HepG2 (cell line): ENCODE measurements around the gene STAT4. TPM values are rescaled to one million over a fixed set of nuclear protein-coding genes. Genes with fewer than 3 reads are reported as not detected.
A peak's percentile ranks its signal among the peaks of the same experiment; 100 is the strongest.

ENCODE experiments used
- AKAP8 ChIP-seq: sonication (generic); formaldehyde crosslinking; IDR thresholded peaks from 2 replicates; pipeline ENCODE4 v1.5.1; 2020; ENCODE audit warnings: mild to moderate bottlenecking, missing genetic modification reagents
- AKNA ChIP-seq: sonication (generic); formaldehyde crosslinking; IDR thresholded peaks from 2 replicates; pipeline ENCODE4 v1.4.0; 2020; ENCODE audit warnings: missing genetic modification reagents, borderline replicate concordance
- ARNT2 ChIP-seq: sonication (generic); formaldehyde crosslinking; IDR thresholded peaks from 2 replicates; pipeline ENCODE4 v1.8.0; 2022; ENCODE audit warnings: mild to moderate bottlenecking, low read depth, missing genetic modification reagents, moderate library complexity
- MED13 ChIP-seq: sonication (generic); formaldehyde crosslinking; IDR thresholded peaks from 2 replicates; pipeline ENCODE4 v1.5.0; 2020; ENCODE audit warnings: missing genetic modification reagents
- NFKBIZ ChIP-seq: IDR thresholded peaks from 2 replicates; pipeline ENCODE4 v1.6.1; 2018; ENCODE audit warnings: missing genetic modification reagents, missing compliant biosample characterization
- SAP130 ChIP-seq: IDR thresholded peaks from 2 replicates; pipeline ENCODE4 v1.6.1; 2016; ENCODE audit warnings: low read depth
- SIN3B ChIP-seq: fragments of 150-350 bp; IDR thresholded peaks from 2 replicates; pipeline ENCODE4 v1.6.1; 2014; ENCODE audit warnings: low read length
- SNAI1 ChIP-seq: sonication (generic); formaldehyde crosslinking; IDR thresholded peaks from 2 replicates; pipeline ENCODE4 v1.5.0; 2020; ENCODE audit warnings: mild to moderate bottlenecking, missing genetic modification reagents, borderline replicate concordance
- SOX13 ChIP-seq, 3 experiments: fragments of 450-650 bp in 1 of 3; sonication (generic) in 1 of 3; formaldehyde crosslinking in 1 of 3; IDR thresholded peaks in 2 of 3; conservative IDR thresholded peaks in 1 of 3; 2 replicates each; pipeline versions ENCODE4 v1.5.0 to v1.6.1; 2016 to 2020; ENCODE audit warnings: antibody characterized with exemption in 1 of 3, mild to moderate bottlenecking in 1 of 3, missing compliant biosample characterization in 1 of 3, missing genetic modification reagents in 1 of 3, moderate library complexity in 1 of 3
- YEATS2 ChIP-seq: sonication (generic); formaldehyde crosslinking; IDR thresholded peaks from 2 replicates; pipeline ENCODE4 v1.4.0; 2020; ENCODE audit warnings: missing genetic modification reagents, borderline replicate concordance
- ZNF556 ChIP-seq: sonication (generic); formaldehyde crosslinking; IDR thresholded peaks from 2 replicates; pipeline ENCODE4 v1.4.0; 2020; ENCODE audit warnings: mild to moderate bottlenecking, missing genetic modification reagents, borderline replicate concordance
- ZNF788 ChIP-seq: sonication (generic); formaldehyde crosslinking; IDR thresholded peaks from 2 replicates; pipeline ENCODE4 v1.5.0; 2020; ENCODE audit warnings: mild to moderate bottlenecking, missing genetic modification reagents, borderline replicate concordance
- polyA plus RNA-seq, 8 experiments: library from polyadenylated mRNA; depleted of rRNA in 3 of 8; stranded (reverse) in 7 of 8; unstranded in 1 of 8; fragments of >200 nt; fragmentation: Illumina TruSeq in 4 of 8; extraction: Trizol in 4 of 8; gene quantifications; 2 replicates each; pipeline versions ENCODE4 v1.2.1 to v1.2.3, GENCODE V29; 2011 to 2016; ENCODE audit warnings: low read depth in 4 of 8, missing spikeins in 1 of 8, mixed read lengths in 1 of 8; ENCODE audit not compliant: insufficient read depth in 1 of 8
- total RNA-seq, 5 experiments: library from RNA; depleted of rRNA; stranded (reverse); fragments of >200 nt; fragmentation: Illumina TruSeq; extraction: Trizol; gene quantifications; 2 replicates each; pipeline ENCODE4 v1.2.3, GENCODE V29; 2016; ENCODE audit warnings: low read depth in 1 of 5
- TF ChIP-seq, protein P1 (sequence below): sonication (generic); formaldehyde crosslinking; conservative IDR thresholded peaks from 2 replicates; pipeline ENCODE4 v1.8.1; 2023; ENCODE audit warnings: missing genetic modification reagents
- TF ChIP-seq, protein P2 (sequence below): sonication (generic); formaldehyde crosslinking; IDR thresholded peaks from 2 replicates; pipeline ENCODE4 v1.4.0; 2020; ENCODE audit warnings: mild to moderate bottlenecking, missing genetic modification reagents
- TF ChIP-seq, protein P3 (sequence below): sonication (generic); formaldehyde crosslinking; IDR thresholded peaks from 2 replicates; pipeline ENCODE4 v1.8.1; 2023; ENCODE audit warnings: mild to moderate bottlenecking, moderate library complexity, missing genetic modification reagents

Gene STAT4
- total and polyA plus RNA-seq, 2 of the 13 experiments (the other 11 are each of a cell fraction or from before 2014, with no cell fraction given), result 0.37 TPM; not detected in 1

DNA sequence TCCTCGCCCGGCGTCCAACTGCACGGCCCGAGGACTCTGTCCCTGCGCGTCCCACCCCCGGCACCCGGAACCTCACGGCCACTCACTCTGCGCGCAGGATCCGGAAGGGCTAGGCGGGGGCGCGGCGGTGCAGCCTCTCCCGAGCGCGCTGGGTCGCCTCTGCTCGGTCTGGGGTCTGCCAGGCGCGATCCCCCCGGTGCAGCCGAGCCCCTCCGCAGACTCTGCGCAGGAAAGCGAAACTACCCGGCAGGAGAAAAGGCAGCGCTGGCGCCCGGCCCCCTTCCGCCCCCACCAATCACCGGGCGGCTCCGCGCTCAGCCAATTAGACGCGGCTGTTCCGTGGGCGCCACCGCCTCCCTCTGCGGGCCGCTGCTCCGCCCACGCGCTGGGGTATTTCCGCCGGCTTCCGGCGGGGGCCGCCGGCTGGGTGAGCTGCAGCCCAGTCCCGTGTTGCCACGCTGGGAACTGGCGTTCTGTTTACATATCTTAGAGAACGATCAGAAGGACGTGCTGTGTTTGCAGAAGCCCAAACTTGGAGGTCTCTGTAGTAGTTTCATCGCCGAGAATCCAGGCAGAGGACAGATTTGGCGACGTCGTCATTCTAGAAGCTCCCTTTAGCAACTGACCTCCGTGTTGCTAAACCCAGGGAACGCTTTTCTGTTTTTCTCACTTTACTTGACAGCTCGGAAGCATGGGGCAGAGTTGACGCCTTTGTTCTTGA, 136.7 kb downstream of the STAT4 start, which contains the start of gene STAT1 (continued):
- no peak for TF ChIP-seq SOX13 (IDR thresholded peaks at IDR 0.05)
- peak in 1 of 2 experiments; percentile 80; a peak in 2 of 4 replicates for TF ChIP-seq SOX13 (CRISPR knock-in tag; conservative IDR thresholded peaks at IDR 0.05 in 1 of 2, IDR thresholded peaks at IDR 0.05 in 1 of 2)
- peak; percentile 99 for TF ChIP-seq YEATS2 (CRISPR knock-in tag)
- TF ChIP-seq AKAP8 (CRISPR knock-in tag), result peak; percentile 87; the same call in 1 of the 2 replicates
- peak; percentile 83 for TF ChIP-seq ZNF788 (CRISPR knock-in tag)
- peak; percentile 85 for TF ChIP-seq MED13
- TF ChIP-seq ARNT2, result peak; percentile 97
- TF ChIP-seq SIN3B, result peak; percentile 70
- TF ChIP-seq, protein P1, sequence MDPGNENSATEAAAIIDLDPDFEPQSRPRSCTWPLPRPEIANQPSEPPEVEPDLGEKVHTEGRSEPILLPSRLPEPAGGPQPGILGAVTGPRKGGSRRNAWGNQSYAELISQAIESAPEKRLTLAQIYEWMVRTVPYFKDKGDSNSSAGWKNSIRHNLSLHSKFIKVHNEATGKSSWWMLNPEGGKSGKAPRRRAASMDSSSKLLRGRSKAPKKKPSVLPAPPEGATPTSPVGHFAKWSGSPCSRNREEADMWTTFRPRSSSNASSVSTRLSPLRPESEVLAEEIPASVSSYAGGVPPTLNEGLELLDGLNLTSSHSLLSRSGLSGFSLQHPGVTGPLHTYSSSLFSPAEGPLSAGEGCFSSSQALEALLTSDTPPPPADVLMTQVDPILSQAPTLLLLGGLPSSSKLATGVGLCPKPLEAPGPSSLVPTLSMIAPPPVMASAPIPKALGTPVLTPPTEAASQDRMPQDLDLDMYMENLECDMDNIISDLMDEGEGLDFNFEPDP (CRISPR knock-in tag), result no peak
- TF ChIP-seq SAP130 (CRISPR knock-in tag), result peak; percentile 100
- peak; percentile 89; the same call in 1 of the 2 replicates for TF ChIP-seq NFKBIZ
- peak; percentile 93 for TF ChIP-seq ZNF556 (CRISPR knock-in tag)
- TF ChIP-seq, protein P2, sequence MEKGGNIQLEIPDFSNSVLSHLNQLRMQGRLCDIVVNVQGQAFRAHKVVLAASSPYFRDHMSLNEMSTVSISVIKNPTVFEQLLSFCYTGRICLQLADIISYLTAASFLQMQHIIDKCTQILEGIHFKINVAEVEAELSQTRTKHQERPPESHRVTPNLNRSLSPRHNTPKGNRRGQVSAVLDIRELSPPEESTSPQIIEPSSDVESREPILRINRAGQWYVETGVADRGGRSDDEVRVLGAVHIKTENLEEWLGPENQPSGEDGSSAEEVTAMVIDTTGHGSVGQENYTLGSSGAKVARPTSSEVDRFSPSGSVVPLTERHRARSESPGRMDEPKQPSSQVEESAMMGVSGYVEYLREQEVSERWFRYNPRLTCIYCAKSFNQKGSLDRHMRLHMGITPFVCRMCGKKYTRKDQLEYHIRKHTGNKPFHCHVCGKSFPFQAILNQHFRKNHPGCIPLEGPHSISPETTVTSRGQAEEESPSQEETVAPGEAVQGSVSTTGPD (CRISPR knock-in tag), result 0 out of 2 replicates have a peak, but pooled peaks have one; percentile 50
- no peak for TF ChIP-seq AKNA
- TF ChIP-seq, protein P3, sequence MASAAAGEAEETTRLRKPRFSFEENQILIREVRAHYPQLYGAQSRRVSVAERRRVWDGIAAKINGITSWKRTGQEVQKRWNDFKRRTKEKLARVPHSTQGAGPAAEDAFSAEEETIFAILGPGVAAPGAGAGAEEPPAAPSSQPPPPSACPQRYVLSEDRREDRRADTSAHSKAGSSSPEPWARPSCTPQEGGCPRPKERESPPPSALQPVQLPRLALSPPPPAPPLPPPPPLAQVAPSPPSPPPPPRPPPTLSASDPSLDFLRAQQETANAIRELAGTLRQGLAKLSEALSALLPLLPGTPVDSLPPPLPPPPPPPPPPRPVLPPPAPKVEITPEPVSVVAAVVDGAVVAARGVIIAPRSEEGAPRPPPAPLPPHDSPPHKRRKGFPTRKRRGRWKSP, result peak; percentile 99
- peak; percentile 96 for TF ChIP-seq SNAI1
